HG03432 (cell line): Measurements from ENCODE around the gene ZNF202.

Experiments
- ATAC-seq: cut with Tn5 transposase; IDR thresholded peaks from one replicate; pipeline ENCODE4 v1.9.1; 2021; ENCODE audit warnings: mild to moderate bottlenecking, moderate library complexity; ENCODE audit not compliant: unreplicated experiment

Gene ZNF202

GRCh38 chr11:123684601-123685000 is 56.9 kb downstream of the ZNF202 start:
- ATAC-seq: no peak

- ATAC-seq: no peak
Measured at GRCh38 chr11:123683428-123684170, 57.9 kb downstream of the ZNF202 start.

GRCh38 chr11:123682696-123683410 is 58.6 kb downstream of the ZNF202 start:
- ATAC-seq: no peak

DNA sequence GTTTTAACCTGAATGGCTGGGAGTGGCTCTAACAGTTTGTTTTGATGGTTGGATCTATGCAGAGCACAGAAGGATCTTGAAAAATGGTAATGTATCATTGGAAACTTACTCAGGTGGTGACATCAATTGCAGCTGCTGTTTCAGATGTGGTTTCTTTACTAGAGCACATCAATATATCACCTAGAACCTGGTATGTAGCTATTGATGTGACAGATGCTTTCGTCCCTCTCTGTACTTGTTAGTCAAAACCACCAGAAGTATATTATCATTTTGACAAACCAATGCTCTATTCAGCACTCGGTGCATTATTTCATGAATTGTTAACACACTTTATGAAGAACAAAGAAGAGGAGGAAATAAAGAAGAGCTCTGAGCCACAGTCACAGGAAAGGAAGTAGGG is 60.4 kb downstream of the ZNF202 start:
- no peak for ATAC-seq

DNA sequence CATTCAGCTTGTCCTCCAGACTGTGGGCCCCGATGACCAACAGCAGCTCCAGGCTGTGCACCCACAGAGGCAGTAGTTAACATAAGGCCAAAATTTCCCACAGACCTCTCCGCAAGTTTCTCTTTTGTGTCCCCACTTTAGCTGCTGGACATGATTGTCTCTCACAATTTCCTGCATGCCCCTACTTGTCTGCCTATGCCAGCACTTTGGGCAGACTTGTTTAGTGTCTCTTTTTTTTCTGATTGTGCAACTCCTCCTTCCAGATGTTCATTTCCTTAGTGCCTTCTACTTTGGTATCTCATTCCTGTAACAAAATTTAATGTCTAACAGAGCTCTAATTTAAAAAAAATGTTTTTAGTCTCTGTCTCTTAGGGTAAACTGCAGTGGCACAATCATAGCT is 63.2 kb downstream of the ZNF202 start:
- ATAC-seq: no peak

GRCh38 chr11:123677510-123677909 is 64.0 kb downstream of the ZNF202 start:
- ATAC-seq: no peak

DNA sequence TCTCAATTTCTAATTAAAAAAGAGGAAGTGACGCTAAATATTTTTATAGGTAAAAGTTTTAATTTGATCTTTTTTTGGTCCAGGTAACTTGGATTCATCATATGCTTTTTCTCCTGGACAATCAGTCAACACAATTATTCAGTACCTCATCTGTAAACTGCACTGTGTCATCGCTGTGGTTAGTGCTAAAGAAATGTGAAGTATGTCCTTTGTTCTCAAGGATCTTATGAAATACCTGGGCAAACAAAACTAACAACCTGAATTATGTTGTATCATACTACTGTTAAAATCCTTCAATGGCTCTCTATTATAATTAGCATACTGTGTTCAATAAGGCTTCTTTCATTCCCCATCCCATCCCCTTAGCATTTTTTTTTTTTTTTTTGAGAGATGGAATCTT is 67.2 kb downstream of the ZNF202 start:
- ATAC-seq: no peak
